OCI-LY7 (cell line): ENCODE data around the gene TMEM169. TPM values are rescaled to one million over a fixed set of nuclear protein-coding genes. Genes with fewer than 3 reads are reported as not detected.

Experiments used
- BruUV-seq: library from RNA; stranded (reverse); fragments of 400-500 nt; replicated peaks from 2 replicates; lab custom pipeline; 2021; lab: Mats Ljungman, UMichigan
- CTCF ChIA-PET: fragments of 300-600 bp; sonication (Branson Sonifier 250); formaldehyde crosslinking; loops from one replicate; lab custom pipeline; 2022; ENCODE audit warnings: antibody characterized with exemption; ENCODE audit not compliant: unreplicated experiment; lab: Charles Lee
- POLR2A ChIA-PET: fragments of 300-600 bp; sonication (Branson Sonifier 250); formaldehyde crosslinking; loops from one replicate; lab custom pipeline; 2022; ENCODE audit warnings: antibody characterized with exemption; lab: Charles Lee
- DNase-seq: peaks from one replicate; pipeline ENCODE4 v3.0.0-alpha.2; 2015; ENCODE audit warnings: low spot score
- H2AFZ ChIP-seq: fragments of 200-600 bp; sonication (generic), shearing (Covaris generic); 2 replicates; pipeline ENCODE4 v1.6.1; 2014; ENCODE audit warnings: mild to moderate bottlenecking, antibody characterized with exemption, low read length, moderate library complexity
- H3K27ac ChIP-seq: fragments of 200-600 bp; sonication (generic); 2 replicates; pipeline ENCODE4 v1.5.1; 2014; ENCODE audit warnings: mixed run types, low read depth, mild to moderate bottlenecking, moderate library complexity, low read length, inconsistent platforms; ENCODE audit not compliant: poor library complexity, severe bottlenecking
- H3K36me3 ChIP-seq: fragments of 200-600 bp; sonication (generic); 2 replicates; pipeline ENCODE4 v1.6.1; 2014; ENCODE audit warnings: mild to moderate bottlenecking, antibody characterized with exemption, low read length, moderate library complexity, mixed read lengths; ENCODE audit not compliant: insufficient read depth
- H3K4me1 ChIP-seq: fragments of 200-600 bp; sonication (generic); 2 replicates; pipeline ENCODE4 v1.5.1; 2014; ENCODE audit warnings: mild to moderate bottlenecking, low read length; ENCODE audit not compliant: insufficient read depth, poor library complexity, severe bottlenecking
- H3K4me2 ChIP-seq: fragments of 200-600 bp; sonication (generic); 2 replicates; pipeline ENCODE4 v1.6.1; 2014; ENCODE audit warnings: mild to moderate bottlenecking, low read length
- H3K4me3 ChIP-seq: fragments of 200-600 bp; sonication (generic); 2 replicates; pipeline ENCODE4 v1.5.1; 2014; ENCODE audit warnings: mild to moderate bottlenecking, low read depth, low read length; ENCODE audit not compliant: poor library complexity, severe bottlenecking
- H3K79me2 ChIP-seq: fragments of 200-600 bp; sonication (generic); 2 replicates; pipeline ENCODE4 v1.6.1; 2016; ENCODE audit warnings: low read depth, mild to moderate bottlenecking, low read length, moderate library complexity, mixed read lengths; ENCODE audit not compliant: insufficient read depth
- H3K9me2 ChIP-seq: fragments of 200-600 bp; sonication (generic); 2 replicates; pipeline ENCODE4 v1.6.1; 2016; ENCODE audit warnings: mild to moderate bottlenecking, low read length, mixed read lengths; ENCODE audit not compliant: insufficient read depth
- H3K9me3 ChIP-seq: fragments of 200-600 bp; sonication (generic); 2 replicates; pipeline ENCODE4 v1.6.1; 2014; ENCODE audit warnings: mild to moderate bottlenecking, mixed run types, low read length, mixed read lengths
- H4K20me1 ChIP-seq: fragments of 200-600 bp; sonication (generic); 2 replicates; pipeline ENCODE4 v1.6.1; 2014; ENCODE audit warnings: mild to moderate bottlenecking, antibody characterized with exemption, low read length, moderate library complexity, mixed read lengths; ENCODE audit not compliant: insufficient read depth
- EZH2phosphoT487 ChIP-seq: fragments of 200-600 bp; sonication (generic); IDR thresholded peaks from 2 replicates; pipeline ENCODE4 v1.6.1; 2018; ENCODE audit warnings: low read depth, borderline replicate concordance, mild to moderate bottlenecking, mixed run types, antibody characterized with exemption, low read length, moderate library complexity, mixed read lengths
- intact Hi-C: fragments of 100-400 bp; cut with micrococcal nuclease; formaldehyde crosslinking; loops from one replicate; pipeline ENCODE4 v1.10.0; 2022; ENCODE audit not compliant: unreplicated experiment
- total RNA-seq, 2 experiments: library from RNA; depleted of rRNA in 1 of 2; stranded (reverse); fragments of >200 nt in 1 of 2; shearing (Covaris generic) in 1 of 2; gene quantifications; 2 replicates each; pipeline ENCODE4 v1.2.3, GENCODE V29; 2014 to 2022
- TF ChIP-seq, protein P1 (sequence below): fragments of 200-600 bp; sonication (generic); conservative IDR thresholded peaks from 2 replicates; pipeline ENCODE4 v1.5.1; 2014; ENCODE audit warnings: mild to moderate bottlenecking, antibody characterized with exemption, low read length, moderate library complexity, mixed read lengths

Gene TMEM169
- total RNA-seq, 2 experiments from 2014 or later = 0.09 to 0.42 TPM

DNA sequence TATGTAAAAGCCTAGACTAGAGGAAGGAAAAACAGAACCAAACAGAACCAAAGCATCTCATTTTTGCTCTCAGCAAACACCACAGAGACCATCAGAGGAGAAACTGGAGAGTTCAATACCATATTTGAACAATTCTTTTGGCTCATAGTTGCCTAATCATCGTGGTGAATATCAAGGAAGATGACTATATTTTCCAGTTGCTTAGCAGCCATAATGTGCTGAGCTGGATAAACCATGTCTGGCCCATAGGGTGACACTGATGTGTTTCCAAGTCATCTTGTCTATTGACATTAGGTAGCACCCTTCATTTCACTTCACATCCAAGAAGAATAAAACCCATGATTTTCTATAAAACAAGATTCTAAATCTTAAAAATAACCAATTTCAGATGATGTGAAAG is 21.5 kb downstream of the TMEM169 start:
- no peaks in the 10 kb centered on the region for H3K9me3 ChIP-seq
- H3K36me3 ChIP-seq = no peaks in the 10 kb centered on the region
- no peak overlapping the region for H3K27ac ChIP-seq
- no TSS peak for BruUV-seq
- H3K9me2 ChIP-seq = no peaks in the 10 kb centered on the region
- ChIA-PET POLR2A (interaction anchor here (1.5 kb wide), 1 partner anchor 19 kb away, joined by 5 read pairs; no protein-coding TSS in a partner anchor), CTCF (no interaction called here)
- no peak overlapping the region for H2AFZ ChIP-seq
- no peaks in the 10 kb centered on the region for H3K79me2 ChIP-seq
- TF ChIP-seq, protein P1, sequence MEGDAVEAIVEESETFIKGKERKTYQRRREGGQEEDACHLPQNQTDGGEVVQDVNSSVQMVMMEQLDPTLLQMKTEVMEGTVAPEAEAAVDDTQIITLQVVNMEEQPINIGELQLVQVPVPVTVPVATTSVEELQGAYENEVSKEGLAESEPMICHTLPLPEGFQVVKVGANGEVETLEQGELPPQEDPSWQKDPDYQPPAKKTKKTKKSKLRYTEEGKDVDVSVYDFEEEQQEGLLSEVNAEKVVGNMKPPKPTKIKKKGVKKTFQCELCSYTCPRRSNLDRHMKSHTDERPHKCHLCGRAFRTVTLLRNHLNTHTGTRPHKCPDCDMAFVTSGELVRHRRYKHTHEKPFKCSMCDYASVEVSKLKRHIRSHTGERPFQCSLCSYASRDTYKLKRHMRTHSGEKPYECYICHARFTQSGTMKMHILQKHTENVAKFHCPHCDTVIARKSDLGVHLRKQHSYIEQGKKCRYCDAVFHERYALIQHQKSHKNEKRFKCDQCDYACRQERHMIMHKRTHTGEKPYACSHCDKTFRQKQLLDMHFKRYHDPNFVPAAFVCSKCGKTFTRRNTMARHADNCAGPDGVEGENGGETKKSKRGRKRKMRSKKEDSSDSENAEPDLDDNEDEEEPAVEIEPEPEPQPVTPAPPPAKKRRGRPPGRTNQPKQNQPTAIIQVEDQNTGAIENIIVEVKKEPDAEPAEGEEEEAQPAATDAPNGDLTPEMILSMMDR = no peak
- TF ChIP-seq EZH2phosphoT487 = no peak
- no peaks in the 10 kb centered on the region for H4K20me1 ChIP-seq
- H3K4me1 ChIP-seq = peaks cover 2% of the 10 kb centered on the region
- intact Hi-C loops = loop anchor here (10.0 kb wide), 1 partner anchor 1298 kb away; the partner anchor contains the start of gene BARD1
- no peak for DNase-seq
- H3K4me2 ChIP-seq = no peak overlapping the region
- H3K4me3 ChIP-seq = no peak overlapping the region

DNA sequence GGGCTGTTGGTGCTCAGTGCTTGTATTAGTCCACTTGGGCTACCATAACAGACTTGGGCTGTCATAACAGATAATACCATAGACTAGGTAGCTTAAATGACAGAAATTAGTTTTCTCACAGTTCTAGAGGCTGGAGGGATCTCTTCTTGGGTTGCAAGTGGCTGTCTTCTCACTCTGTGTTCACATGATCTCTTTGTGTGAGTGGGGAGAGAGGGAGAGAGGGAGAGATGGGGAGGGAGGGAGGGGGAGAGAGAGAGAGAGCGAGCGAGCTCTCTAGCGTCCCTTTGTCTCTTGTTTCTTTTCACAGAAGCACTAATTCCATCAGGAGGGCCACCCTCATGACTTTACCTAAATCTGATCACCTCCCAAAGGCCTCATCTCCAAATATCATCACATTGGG is 23.0 kb downstream of the TMEM169 start:
- POLR2A ChIA-PET = interaction anchor here (1.5 kb wide), 1 partner anchor 20 kb away, joined by 5 read pairs; no protein-coding TSS in a partner anchor
- Histone ChIP-seq H3K9me2 (no peaks in the 10 kb centered on the region), H4K20me1 (no peaks in the 10 kb centered on the region), H3K4me3 (no peak overlapping the region), H3K4me1 (peaks cover 8% of the 10 kb centered on the region), H3K4me2 (no peak overlapping the region), H2AFZ (no peak overlapping the region), H3K27ac (no peak overlapping the region), H3K36me3 (no peaks in the 10 kb centered on the region), H3K79me2 (peaks cover 5% of the 10 kb centered on the region), H3K9me3 (no peaks in the 10 kb centered on the region)
- CTCF ChIA-PET = no interaction called here
- BruUV-seq = no TSS peak
- TF ChIP-seq, protein P1 = no peak
- TF ChIP-seq EZH2phosphoT487 = no peak
- intact Hi-C loops = loop anchor here (10.0 kb wide), 1 partner anchor 1300 kb away; the partner anchor contains the start of gene BARD1
- no peak for DNase-seq

DNA sequence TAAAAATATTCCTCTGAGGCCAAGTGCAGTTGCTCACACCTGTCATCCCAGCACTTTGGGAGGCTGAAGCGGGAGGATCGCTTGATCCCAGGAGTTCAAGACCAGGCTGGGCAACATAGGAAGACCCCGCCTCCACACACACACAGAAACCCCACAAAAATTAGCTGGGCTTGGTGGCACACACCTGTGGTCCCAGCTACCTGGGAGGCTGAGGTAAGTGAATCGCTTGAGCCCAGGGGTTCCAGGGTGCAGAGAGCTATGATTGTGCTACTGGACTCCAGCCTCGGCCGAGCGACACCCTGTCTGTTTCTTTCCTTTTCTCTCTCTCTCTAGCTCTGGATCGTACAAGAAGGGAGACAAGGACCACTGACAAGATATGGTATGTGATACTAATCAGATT is 25.6 kb downstream of the TMEM169 start:
- H3K79me2 ChIP-seq = peaks cover 31% of the 10 kb centered on the region
- POLR2A ChIA-PET = interaction anchor here (1.3 to 1.9 kb wide), 3 partner anchors 10 to 30 kb away, joined by 3 to 5 read pairs (median 5); no protein-coding TSS in a partner anchor
- TF ChIP-seq, protein P1 = no peak
- TF ChIP-seq EZH2phosphoT487 = no peak
- H3K4me2 ChIP-seq = no peak overlapping the region
- H3K9me2 ChIP-seq = no peaks in the 10 kb centered on the region
- no TSS peak for BruUV-seq
- intact Hi-C loops = loop anchor here (10.0 kb wide), 1 partner anchor 1303 kb away; the partner anchor contains the start of gene BARD1
- H2AFZ ChIP-seq = no peak overlapping the region
- H3K4me3 ChIP-seq = no peak overlapping the region
- H3K9me3 ChIP-seq = no peaks in the 10 kb centered on the region
- H3K4me1 ChIP-seq = peaks cover 29% of the 10 kb centered on the region
- CTCF ChIA-PET = interaction anchor here (0.9 kb wide), 1 partner anchor 23 kb away, joined by 4 read pairs; no protein-coding TSS in a partner anchor
- DNase-seq = no peak
- H4K20me1 ChIP-seq = peaks cover 18% of the 10 kb centered on the region; the same call in 1 of the 2 replicates
- no peak overlapping the region for H3K27ac ChIP-seq
- H3K36me3 ChIP-seq = peaks cover 22% of the 10 kb centered on the region
